Right lobe of liver (tissue), 4 donors: ENCODE measurements around the gene AFF4.

Experiments used
- POLR2A ChIP-seq: fragments of 450-650 bp; IDR thresholded peaks from one replicate; pipeline ENCODE4 v1.6.1; 2017; ENCODE audit warnings: antibody characterized with exemption, mild to moderate bottlenecking
- TF ChIP-seq, protein P1 (sequence below), 4 donors: fragments of 200-600 bp in 3 of 4; fragments of 450-650 bp in 1 of 4; IDR thresholded peaks; one replicate each; pipeline versions ENCODE4 v1.5.1 to v1.8.0; 2016 to 2022; ENCODE audit warnings: antibody characterized with exemption in 4 of 4, mild to moderate bottlenecking in 2 of 4
- donor health status: DM: no; HTN: no; CAD: no.
- donor health status: DM: no; HTN: no; CAD: no.
- donor health status: DM: no; HTN: yes; CAD: no.

GRCh38 chr5:132963171-132964104 is at the start of gene AFF4:
- TF ChIP-seq, protein P1, sequence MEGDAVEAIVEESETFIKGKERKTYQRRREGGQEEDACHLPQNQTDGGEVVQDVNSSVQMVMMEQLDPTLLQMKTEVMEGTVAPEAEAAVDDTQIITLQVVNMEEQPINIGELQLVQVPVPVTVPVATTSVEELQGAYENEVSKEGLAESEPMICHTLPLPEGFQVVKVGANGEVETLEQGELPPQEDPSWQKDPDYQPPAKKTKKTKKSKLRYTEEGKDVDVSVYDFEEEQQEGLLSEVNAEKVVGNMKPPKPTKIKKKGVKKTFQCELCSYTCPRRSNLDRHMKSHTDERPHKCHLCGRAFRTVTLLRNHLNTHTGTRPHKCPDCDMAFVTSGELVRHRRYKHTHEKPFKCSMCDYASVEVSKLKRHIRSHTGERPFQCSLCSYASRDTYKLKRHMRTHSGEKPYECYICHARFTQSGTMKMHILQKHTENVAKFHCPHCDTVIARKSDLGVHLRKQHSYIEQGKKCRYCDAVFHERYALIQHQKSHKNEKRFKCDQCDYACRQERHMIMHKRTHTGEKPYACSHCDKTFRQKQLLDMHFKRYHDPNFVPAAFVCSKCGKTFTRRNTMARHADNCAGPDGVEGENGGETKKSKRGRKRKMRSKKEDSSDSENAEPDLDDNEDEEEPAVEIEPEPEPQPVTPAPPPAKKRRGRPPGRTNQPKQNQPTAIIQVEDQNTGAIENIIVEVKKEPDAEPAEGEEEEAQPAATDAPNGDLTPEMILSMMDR (IDR thresholded peaks at IDR 0.05): no peak
- TF ChIP-seq POLR2A: peak; percentile 98
